Keratinocyte (primary cell): Measurements from ENCODE around the gene SLC35D2.

Source experiments
- EZH2 ChIP-seq: IDR thresholded peaks from one replicate; pipeline ENCODE4 v1.6.1; 2012; ENCODE audit warnings: inconsistent platforms, mild to moderate bottlenecking, low read length, moderate library complexity
- TF ChIP-seq, protein P1 (sequence below), 3 experiments: IDR thresholded peaks in 1 of 3; conservative IDR thresholded peaks in 1 of 3; optimal IDR thresholded peaks in 1 of 3; 2 replicates in 2 of 3; 3 replicates in 1 of 3; pipeline versions ENCODE3 to v1.5.1; 2011; ENCODE audit warnings: low read length in 3 of 3, mild to moderate bottlenecking in 3 of 3, moderate library complexity in 2 of 3, control low read depth in 1 of 3, inconsistent platforms in 1 of 3; ENCODE audit not compliant: insufficient read depth in 2 of 3; ENCODE audit errors: extremely low read depth in 1 of 3

DNA sequence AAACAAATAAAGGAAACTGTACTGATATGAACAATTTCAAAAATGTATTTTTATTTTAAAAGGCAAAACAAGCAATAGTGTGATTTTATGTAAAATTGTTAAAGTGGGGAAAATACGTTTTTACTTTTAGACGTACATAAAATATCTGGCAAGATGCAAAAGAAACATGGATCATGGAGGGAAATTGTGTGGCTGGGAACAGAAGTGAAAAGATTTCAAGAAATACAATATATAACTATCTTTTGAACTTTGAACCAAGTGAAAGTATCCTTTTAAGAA, 36.1 kb upstream of the SLC35D2 start:
- TF ChIP-seq, protein P1, sequence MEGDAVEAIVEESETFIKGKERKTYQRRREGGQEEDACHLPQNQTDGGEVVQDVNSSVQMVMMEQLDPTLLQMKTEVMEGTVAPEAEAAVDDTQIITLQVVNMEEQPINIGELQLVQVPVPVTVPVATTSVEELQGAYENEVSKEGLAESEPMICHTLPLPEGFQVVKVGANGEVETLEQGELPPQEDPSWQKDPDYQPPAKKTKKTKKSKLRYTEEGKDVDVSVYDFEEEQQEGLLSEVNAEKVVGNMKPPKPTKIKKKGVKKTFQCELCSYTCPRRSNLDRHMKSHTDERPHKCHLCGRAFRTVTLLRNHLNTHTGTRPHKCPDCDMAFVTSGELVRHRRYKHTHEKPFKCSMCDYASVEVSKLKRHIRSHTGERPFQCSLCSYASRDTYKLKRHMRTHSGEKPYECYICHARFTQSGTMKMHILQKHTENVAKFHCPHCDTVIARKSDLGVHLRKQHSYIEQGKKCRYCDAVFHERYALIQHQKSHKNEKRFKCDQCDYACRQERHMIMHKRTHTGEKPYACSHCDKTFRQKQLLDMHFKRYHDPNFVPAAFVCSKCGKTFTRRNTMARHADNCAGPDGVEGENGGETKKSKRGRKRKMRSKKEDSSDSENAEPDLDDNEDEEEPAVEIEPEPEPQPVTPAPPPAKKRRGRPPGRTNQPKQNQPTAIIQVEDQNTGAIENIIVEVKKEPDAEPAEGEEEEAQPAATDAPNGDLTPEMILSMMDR (optimal IDR thresholded peaks at IDR 0.05 in 1 of 3, IDR thresholded peaks at IDR 0.05 in 1 of 3, conservative IDR thresholded peaks at IDR 0.05 in 1 of 3; ENCODE audit: extremely low read depth in 1 of 3, insufficient read depth in 2 of 3, low read length in 3 of 3): no peak
- no peak for TF ChIP-seq EZH2
